A673 (cell line): ENCODE measurements around the gene NOL9. TPM values are rescaled to one million over a fixed set of nuclear protein-coding genes. Genes with fewer than 3 reads are reported as not detected.

Experiments
- BruUV-seq: library from RNA; stranded (reverse); fragments of 400-500 nt; replicated peaks from 2 replicates; lab custom pipeline; 2021; lab: Mats Ljungman, UMichigan
- CTCF ChIA-PET: fragments of 300-600 bp; sonication (Branson Sonifier 250); formaldehyde crosslinking; loops from one replicate; lab custom pipeline; 2022; ENCODE audit warnings: antibody characterized with exemption; lab: Charles Lee
- POLR2A ChIA-PET: fragments of 300-600 bp; sonication (Branson Sonifier 250); formaldehyde crosslinking; loops from one replicate; lab custom pipeline; 2022; ENCODE audit warnings: antibody characterized with exemption; ENCODE audit not compliant: low non-redundant PET; lab: Charles Lee
- DNase-seq: peaks from one replicate; pipeline ENCODE4 v3.0.0-alpha.2; 2015; ENCODE audit warnings: low spot score
- H3K27ac ChIP-seq: fragments of 200-600 bp; sonication (generic); 2 replicates; pipeline ENCODE4 v1.5.1; 2016; ENCODE audit warnings: mixed run types, low read depth, mild to moderate bottlenecking, mixed read lengths, antibody characterized with exemption, low read length; ENCODE audit not compliant: poor library complexity, severe bottlenecking
- H3K27me3 ChIP-seq: fragments of 200-600 bp; sonication (generic); replicated peaks from 2 replicates; pipeline ENCODE4 v1.6.1; 2017; ENCODE audit warnings: mixed run types, low read depth, mild to moderate bottlenecking, mixed read lengths, antibody characterized with exemption, low read length; ENCODE audit not compliant: insufficient read depth, poor library complexity
- H3K36me3 ChIP-seq: fragments of 200-600 bp; sonication (generic); 2 replicates; pipeline ENCODE4 v1.6.1; 2016; ENCODE audit warnings: mixed run types, mild to moderate bottlenecking, mixed read lengths, antibody characterized with exemption, low read length; ENCODE audit not compliant: insufficient read depth, poor library complexity, severe bottlenecking
- H3K4me1 ChIP-seq: fragments of 200-600 bp; sonication (generic); 2 replicates; pipeline ENCODE4 v1.6.1; 2017; ENCODE audit warnings: mixed run types, mild to moderate bottlenecking, mixed read lengths, antibody characterized with exemption, low read length; ENCODE audit not compliant: insufficient read depth, poor library complexity, severe bottlenecking
- H3K4me3 ChIP-seq: fragments of 200-600 bp; sonication (generic); 2 replicates; pipeline ENCODE4 v1.5.1; 2016; ENCODE audit warnings: low read depth, mixed run types, mild to moderate bottlenecking, mixed read lengths, low read length; ENCODE audit not compliant: poor library complexity, severe bottlenecking
- H3K9me3 ChIP-seq: fragments of 200-600 bp; sonication (generic); 2 replicates; pipeline ENCODE4 v1.6.1; 2016; ENCODE audit warnings: mixed run types, low read depth, mild to moderate bottlenecking, mixed read lengths, antibody characterized with exemption, low read length; ENCODE audit not compliant: poor library complexity, severe bottlenecking
- EZH2 ChIP-seq: fragments of 200-600 bp; sonication (generic); IDR thresholded peaks from 2 replicates; pipeline ENCODE4 v1.6.1; 2017; ENCODE audit warnings: borderline replicate concordance, low read depth, mild to moderate bottlenecking, mixed read lengths, antibody characterized with exemption, low read length; ENCODE audit not compliant: poor library complexity, severe bottlenecking
- intact Hi-C: fragments of 100-400 bp; cut with micrococcal nuclease; formaldehyde crosslinking; loops from one replicate; pipeline ENCODE4 v1.10.0; 2022; ENCODE audit not compliant: unreplicated experiment
- total RNA-seq: library from RNA; stranded (reverse); gene quantifications from 2 replicates; pipeline ENCODE4 v1.2.3, GENCODE V29; 2021
- TF ChIP-seq, protein P1 (sequence below): fragments of 300-800, 200-600 bp; sonication (generic); conservative IDR thresholded peaks from 2 replicates; pipeline ENCODE4 v1.5.1; 2017; ENCODE audit warnings: low read depth, mild to moderate bottlenecking, antibody characterized with exemption, low read length, moderate library complexity, mixed read lengths

Gene NOL9
- total RNA-seq, 1 experiment from 2014 or later, result 55.6 TPM

GRCh38 chr1:6596351-6596750 lies 42.0 kb upstream of the NOL9 start:
- CTCF ChIA-PET, result no interaction called here

DNA sequence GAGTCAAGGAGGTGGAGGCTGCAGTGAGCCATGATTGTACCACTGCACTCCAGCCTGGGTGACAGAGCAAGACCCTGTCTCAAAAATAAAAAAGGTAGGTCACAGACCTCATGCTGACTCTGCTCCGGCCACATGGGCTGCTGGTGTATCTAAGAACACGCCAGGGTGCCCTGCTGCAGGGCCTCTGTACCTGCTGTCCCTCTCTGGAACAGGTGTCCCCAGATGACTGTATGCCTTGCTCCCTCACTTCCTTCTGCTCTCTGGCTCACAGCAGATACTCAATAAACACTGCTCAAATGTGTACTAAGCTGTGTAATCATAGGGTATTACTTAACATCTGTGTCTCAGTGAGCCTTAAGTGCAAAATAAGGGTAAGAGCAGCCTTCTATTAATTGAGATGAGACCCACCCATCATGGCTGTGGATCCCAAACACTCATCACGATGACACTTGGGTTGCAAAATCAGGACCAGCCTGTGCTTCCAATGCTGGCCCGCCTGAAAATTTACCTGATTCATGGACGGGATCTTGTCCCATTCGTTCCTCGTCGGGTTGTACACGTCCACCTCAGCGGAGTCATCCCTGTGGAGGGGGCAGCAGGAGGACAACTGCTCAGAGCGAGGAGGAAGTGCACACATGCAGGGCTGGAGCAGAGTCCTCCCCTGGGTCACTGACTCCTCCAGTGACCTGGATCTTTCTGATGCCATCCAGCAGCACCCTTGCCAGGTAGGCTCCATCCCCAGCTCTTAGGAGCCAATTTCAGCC lies 40.8 kb upstream of the NOL9 start:
- DNase-seq, result no peak
- H3K9me3 ChIP-seq, result no peaks in the 10 kb centered on the region
- CTCF ChIA-PET, result no interaction called here
- H3K4me3 ChIP-seq, result no peak overlapping the region
- H3K27me3 ChIP-seq, result no peaks in the 10 kb centered on the region
- H3K27ac ChIP-seq, result no peak overlapping the region
- peaks cover 60% of the 10 kb centered on the region for H3K36me3 ChIP-seq
- POLR2A ChIA-PET, result no interaction called here
- TF ChIP-seq, protein P1, sequence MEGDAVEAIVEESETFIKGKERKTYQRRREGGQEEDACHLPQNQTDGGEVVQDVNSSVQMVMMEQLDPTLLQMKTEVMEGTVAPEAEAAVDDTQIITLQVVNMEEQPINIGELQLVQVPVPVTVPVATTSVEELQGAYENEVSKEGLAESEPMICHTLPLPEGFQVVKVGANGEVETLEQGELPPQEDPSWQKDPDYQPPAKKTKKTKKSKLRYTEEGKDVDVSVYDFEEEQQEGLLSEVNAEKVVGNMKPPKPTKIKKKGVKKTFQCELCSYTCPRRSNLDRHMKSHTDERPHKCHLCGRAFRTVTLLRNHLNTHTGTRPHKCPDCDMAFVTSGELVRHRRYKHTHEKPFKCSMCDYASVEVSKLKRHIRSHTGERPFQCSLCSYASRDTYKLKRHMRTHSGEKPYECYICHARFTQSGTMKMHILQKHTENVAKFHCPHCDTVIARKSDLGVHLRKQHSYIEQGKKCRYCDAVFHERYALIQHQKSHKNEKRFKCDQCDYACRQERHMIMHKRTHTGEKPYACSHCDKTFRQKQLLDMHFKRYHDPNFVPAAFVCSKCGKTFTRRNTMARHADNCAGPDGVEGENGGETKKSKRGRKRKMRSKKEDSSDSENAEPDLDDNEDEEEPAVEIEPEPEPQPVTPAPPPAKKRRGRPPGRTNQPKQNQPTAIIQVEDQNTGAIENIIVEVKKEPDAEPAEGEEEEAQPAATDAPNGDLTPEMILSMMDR, result no peak
- no peak for TF ChIP-seq EZH2
- intact Hi-C loops, result no loop called here
- no TSS peak for BruUV-seq
- H3K4me1 ChIP-seq, result no peaks in the 10 kb centered on the region

More at GRCh38 chr1:6596351-6596750, 42.0 kb upstream of the NOL9 start:
- Histone ChIP-seq H3K4me3 (no peak overlapping the region), H3K36me3 (peaks cover 57% of the 10 kb centered on the region), H3K9me3 (no peaks in the 10 kb centered on the region), H3K27ac (no peak overlapping the region), H3K4me1 (no peaks in the 10 kb centered on the region), H3K27me3 (no peaks in the 10 kb centered on the region)
- POLR2A ChIA-PET, result no interaction called here
- DNase-seq, result no peak
- intact Hi-C loops, result no loop called here
- BruUV-seq, result no TSS peak
- TF ChIP-seq, protein P1, result no peak
- TF ChIP-seq EZH2, result no peak

DNA sequence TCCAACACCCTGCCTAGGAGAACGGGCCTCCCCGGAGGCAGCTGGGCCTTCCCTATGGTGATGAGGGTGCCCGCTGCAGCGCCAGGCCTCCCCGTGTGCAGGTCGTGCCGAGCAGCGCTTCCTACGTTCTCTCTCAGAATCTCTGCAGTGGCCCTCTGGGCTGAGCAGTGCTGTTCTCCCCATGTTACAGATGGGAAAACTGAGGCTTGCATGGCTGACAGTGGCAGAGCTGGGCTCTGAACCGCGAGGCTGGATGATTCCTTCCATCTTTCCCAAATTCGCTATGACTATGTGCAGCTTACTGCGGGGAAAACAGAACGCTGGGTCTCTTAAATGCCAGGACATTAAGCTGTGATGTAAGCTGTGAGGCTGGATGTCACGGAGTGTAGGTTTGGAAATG lies 39.5 kb upstream of the NOL9 start:
- no peak for DNase-seq
- no TSS peak for BruUV-seq
- intact Hi-C loops, result no loop called here
- ChIA-PET POLR2A (no interaction called here), CTCF (no interaction called here)
- Histone ChIP-seq H3K27me3 (no peaks in the 10 kb centered on the region), H3K4me3 (no peak overlapping the region), H3K27ac (no peak overlapping the region), H3K36me3 (peaks cover 63% of the 10 kb centered on the region), H3K4me1 (no peaks in the 10 kb centered on the region), H3K9me3 (no peaks in the 10 kb centered on the region)
- TF ChIP-seq, protein P1, result no peak
- no peak for TF ChIP-seq EZH2
